Stimulated activated CD4-positive, alpha-beta T cell treated with anti-CD3 and anti-CD28 coated beads, Interleukin-1b, Interleukin-23, amount 100 ng/mL, for 1 hour (primary cell): Measurements from ENCODE around the gene RAB7B.

Experiments used
- DNase-seq, 2 donors: peaks; one replicate each; pipeline ENCODE4 v3.0.0-alpha.2; 2020; ENCODE audit warnings: low read depth in 2 of 2

The RAB7B gene

DNA sequence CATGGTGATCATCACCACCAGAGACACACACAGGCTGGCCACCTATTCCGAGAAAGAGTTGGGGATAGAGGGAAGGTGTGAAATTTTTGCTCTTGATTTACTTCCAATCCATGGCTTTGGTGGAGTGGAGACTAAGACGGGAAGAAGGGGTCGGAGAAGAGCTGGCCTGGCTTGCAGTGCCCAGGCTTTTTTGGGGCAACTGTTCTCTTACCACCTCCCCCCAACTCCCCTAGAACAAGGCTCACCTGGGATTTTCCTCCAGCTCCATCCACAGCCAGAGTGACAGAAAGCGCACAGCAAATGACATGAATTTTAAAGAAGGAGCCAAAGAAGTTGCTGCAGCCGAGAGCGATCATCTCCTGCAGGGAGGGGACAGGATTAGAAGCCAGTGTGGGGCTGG lies 75.9 kb downstream of the RAB7B start:
- DNase-seq, result no peak
